HFF-Myc (cell line): ENCODE measurements around the gene SCMH1.
"Not testable (repeated sequence)": the region's sequence is repeated elsewhere in the genome, so short reads cannot be mapped to it uniquely, and the experiment has no call there.

Source experiments
- DNase-seq: peaks from one replicate; pipeline ENCODE4 v3.0.0-alpha.2; 2011; ENCODE audit warnings: low read depth; ENCODE audit errors: extremely low read depth
- H3K4me3 ChIP-seq: replicated peaks from 2 replicates; pipeline ENCODE4 v1.5.1; 2011; ENCODE audit warnings: low read depth, mild to moderate bottlenecking, control low read depth, low read length
- CTCF ChIP-seq: IDR thresholded peaks from 2 replicates; pipeline ENCODE4 v1.5.1; 2012; ENCODE audit warnings: mild to moderate bottlenecking, low read depth, low read length, control low read depth; ENCODE audit errors: missing control alignments

SCMH1 gene

DNA sequence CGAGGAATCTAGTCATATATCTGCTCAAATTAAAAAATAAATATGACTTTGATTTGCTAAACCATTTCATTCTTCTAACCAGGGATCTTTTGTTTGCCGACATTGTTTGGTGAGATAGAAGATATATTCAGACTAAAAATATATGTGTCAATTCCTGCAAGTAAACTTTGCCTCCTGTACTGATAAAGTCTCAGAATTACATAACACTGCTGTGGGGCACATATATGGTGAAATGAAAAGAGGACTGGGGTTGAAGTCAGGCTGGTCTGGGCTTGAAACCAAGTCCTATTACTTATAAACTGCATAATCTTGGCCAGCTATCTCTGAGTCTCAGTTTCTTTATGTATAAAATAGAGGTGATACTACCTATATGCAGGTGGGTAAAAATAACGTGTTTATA lies 9.8 kb downstream of the SCMH1 start:
- DNase-seq = no peak
- TF ChIP-seq CTCF = no peak
- H3K4me3 ChIP-seq = no peak overlapping the region

DNA sequence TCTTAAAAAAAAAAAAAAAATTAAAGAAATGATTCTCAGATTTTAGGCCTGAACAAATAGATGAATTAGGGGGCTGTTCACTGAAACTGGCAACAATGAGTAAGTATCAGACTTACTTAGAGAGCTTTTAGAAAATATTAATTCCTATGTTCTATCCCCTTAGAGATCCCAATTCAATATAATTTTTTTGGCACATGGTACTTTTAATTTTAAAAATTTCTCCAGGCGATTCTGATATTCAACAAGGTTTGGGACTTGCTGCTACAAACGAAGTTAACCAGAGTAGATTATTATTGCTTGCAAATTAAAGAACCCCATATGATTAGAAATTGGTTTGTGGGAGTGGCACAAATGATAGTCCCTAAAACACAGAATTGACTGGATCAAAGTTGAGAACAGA lies 11.4 kb downstream of the SCMH1 start:
- no peak for TF ChIP-seq CTCF
- H3K4me3 ChIP-seq = no peak overlapping the region
- DNase-seq = no peak

DNA sequence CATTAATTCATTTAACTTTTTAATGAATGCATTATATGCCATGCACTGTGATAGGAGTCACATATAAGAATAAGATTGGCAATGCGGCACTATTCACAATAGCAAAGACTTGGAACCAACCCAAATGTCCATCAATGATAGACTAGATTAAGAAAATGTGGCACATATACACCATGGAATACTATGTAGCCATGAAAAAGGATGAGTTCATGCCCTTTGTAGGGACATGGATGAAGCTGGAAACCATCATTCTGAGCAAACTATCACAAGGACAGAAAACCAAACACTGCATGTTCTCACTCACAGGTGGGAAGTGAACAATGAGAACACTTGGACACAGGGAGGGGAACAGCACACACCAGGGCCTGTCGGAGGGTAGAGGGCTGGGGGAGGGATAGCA lies 12.9 kb downstream of the SCMH1 start:
- not testable (repeated sequence) for H3K4me3 ChIP-seq, DNase-seq

DNA sequence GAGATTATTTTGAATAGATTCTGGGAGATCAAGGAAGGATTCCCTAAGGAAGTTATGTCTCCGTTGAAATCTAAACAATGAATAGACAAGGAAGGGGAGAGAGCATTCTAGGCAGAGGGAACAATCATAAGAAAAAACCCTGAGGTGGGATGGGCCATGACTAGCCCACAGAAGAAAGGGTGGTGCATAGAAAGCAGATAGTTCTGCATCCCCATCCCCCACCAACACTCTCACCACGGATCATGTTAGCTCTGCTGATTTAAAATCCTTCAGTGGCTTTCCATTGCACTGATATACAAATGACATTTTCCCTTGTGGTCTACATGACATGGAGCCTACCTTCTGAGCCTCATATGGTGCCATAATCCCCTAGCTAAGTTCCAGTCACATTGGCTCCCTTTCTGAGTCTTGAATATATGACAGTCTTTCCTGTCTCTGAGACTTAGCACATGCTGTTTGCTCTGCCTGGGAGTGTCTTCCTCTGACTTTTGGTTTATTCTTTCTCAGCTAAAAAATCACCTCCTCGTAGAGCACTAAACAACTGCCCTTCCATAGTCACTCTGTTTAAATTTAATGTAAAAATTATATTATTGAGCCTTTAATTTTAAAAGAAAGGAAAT lies 15.2 kb downstream of the SCMH1 start:
- TF ChIP-seq CTCF = no peak
- DNase-seq = no peak
- no peak overlapping the region for H3K4me3 ChIP-seq

DNA sequence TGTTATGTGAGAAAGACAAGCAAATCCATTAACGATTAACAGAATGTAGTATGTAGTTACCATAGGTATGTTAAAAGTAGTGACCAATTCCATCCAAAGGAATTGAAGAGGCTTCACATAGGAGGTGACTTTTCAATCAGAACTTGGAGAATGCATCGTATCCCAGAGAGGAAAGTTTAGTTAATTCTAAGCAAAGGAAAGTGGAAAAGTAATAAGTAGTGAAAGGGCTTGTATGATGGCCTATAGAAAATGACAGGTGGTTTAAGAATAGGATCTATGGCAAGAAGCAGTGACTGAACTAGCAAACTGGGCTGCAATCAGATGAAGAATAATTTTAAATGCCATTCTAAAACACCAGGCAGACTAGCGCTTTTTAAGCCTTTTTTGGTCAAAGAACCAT lies 16.6 kb downstream of the SCMH1 start:
- no peak for TF ChIP-seq CTCF
- no peak overlapping the region for H3K4me3 ChIP-seq
- no peak for DNase-seq

DNA sequence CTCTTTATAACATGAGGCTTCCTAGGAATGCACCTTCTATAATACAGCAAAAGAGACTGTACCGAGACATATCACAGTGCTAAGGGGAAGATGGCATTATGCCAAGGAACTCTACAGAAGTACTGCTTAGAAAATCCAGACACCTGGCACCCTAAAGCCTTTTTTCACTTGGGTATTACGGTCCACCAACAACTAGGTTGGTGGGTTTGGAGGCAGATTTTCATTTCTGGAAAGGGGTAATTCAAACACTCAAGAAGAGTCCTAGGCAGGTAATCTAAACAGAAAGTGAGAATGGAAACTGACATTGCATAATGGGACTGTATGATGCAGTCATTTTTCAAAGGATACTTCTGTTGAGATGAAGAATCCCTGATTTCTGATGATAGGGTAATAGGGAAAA lies 19.6 kb downstream of the SCMH1 start:
- no peak for TF ChIP-seq CTCF
- DNase-seq = no peak
- no peak overlapping the region for H3K4me3 ChIP-seq

- DNase-seq = no peak
- TF ChIP-seq CTCF = no peak
- no peak overlapping the region for H3K4me3 ChIP-seq
Observed at GRCh38 chr1:41221995-41222394, 20.1 kb downstream of the SCMH1 start.

- no peak overlapping the region for H3K4me3 ChIP-seq
- no peak for TF ChIP-seq CTCF
- DNase-seq = no peak
Observed at GRCh38 chr1:41218152-41218551, 24.0 kb downstream of the SCMH1 start.
